Superior temporal gyrus (tissue), 1 donor: ENCODE measurements around the gene TRIP13.
"Not testable (repeated sequence)": the region's sequence is repeated elsewhere in the genome, so short reads cannot be mapped to it uniquely, and the experiment has no call there.

ENCODE experiments used
- DNase-seq: peaks from one replicate; pipeline ENCODE4 v3.0.0-alpha.2; 2016; ENCODE audit errors: extremely low spot score

TRIP13 gene

GRCh38 chr5:872301-872700, 20.4 kb upstream of the TRIP13 start:
- no peak for DNase-seq

- no peak for DNase-seq
Measured at GRCh38 chr5:873328-873727, 19.4 kb upstream of the TRIP13 start.

- DNase-seq = no peak
Measured at GRCh38 chr5:875931-876330, 16.8 kb upstream of the TRIP13 start.

GRCh38 chr5:876398-877365, 16.0 kb upstream of the TRIP13 start:
- DNase-seq = no peak

GRCh38 chr5:878125-878524, 14.6 kb upstream of the TRIP13 start:
- DNase-seq = no peak

GRCh38 chr5:878677-879076, 14.0 kb upstream of the TRIP13 start:
- DNase-seq = not testable (repeated sequence)

GRCh38 chr5:880816-881550, 11.7 kb upstream of the TRIP13 start:
- no peak for DNase-seq

GRCh38 chr5:881551-881935, 11.1 kb upstream of the TRIP13 start:
- no peak for DNase-seq

- DNase-seq = no peak
Measured at GRCh38 chr5:882253-883183, 10.2 kb upstream of the TRIP13 start.

GRCh38 chr5:883475-884181, 9.1 kb upstream of the TRIP13 start:
- DNase-seq = peak; percentile 52

GRCh38 chr5:884345-885126, 8.1 kb upstream of the TRIP13 start:
- no peak for DNase-seq

- DNase-seq = no peak
Measured at GRCh38 chr5:885127-885442, 7.6 kb upstream of the TRIP13 start.

GRCh38 chr5:885529-885928, 7.2 kb upstream of the TRIP13 start:
- peak; percentile 68 for DNase-seq

GRCh38 chr5:886036-886435, 6.6 kb upstream of the TRIP13 start:
- no peak for DNase-seq

GRCh38 chr5:886716-887325, 5.9 kb upstream of the TRIP13 start:
- no peak for DNase-seq

- DNase-seq = no peak
Measured at GRCh38 chr5:887947-888637, 4.6 kb upstream of the TRIP13 start.

GRCh38 chr5:888638-889035, 4.0 kb upstream of the TRIP13 start:
- DNase-seq = no peak

- DNase-seq = no peak
Measured at GRCh38 chr5:889075-889710, 3.5 kb upstream of the TRIP13 start.
